ENCODE data around the gene TEKT1. TPM values are rescaled to one million over a fixed set of nuclear protein-coding genes. Genes with fewer than 3 reads are reported as not detected.

Gene TEKT1
- total RNA-seq, 1 experiment from 2014 or later: not detected

- no peaks in the 10 kb centered on the region for H3K9me3 Mint-ChIP-seq
- Histone ChIP-seq H2BK12ac (ENCODE audit: insufficient read length, low read depth, low read length) (no peak overlapping the region), H4K20me1 (ENCODE audit: control insufficient read depth, insufficient read depth, insufficient read length) (no peaks in the 10 kb centered on the region), H3K79me2 (ENCODE audit: insufficient read depth, low read length) (no peaks in the 10 kb centered on the region), H2BK20ac (ENCODE audit: low read depth, low read length, poor library complexity, severe bottlenecking) (no peak overlapping the region), H3K79me1 (ENCODE audit: insufficient read depth, low read depth, low read length, poor library complexity, severe bottlenecking) (no peaks in the 10 kb centered on the region), H3K4me1 (ENCODE audit: insufficient read depth, low read length) (no peaks in the 10 kb centered on the region), H3K4me2 (ENCODE audit: insufficient read depth, insufficient read length, low read length) (no peak overlapping the region), H3K4ac (ENCODE audit: low read depth, low read length) (no peak overlapping the region), H3K56ac (ENCODE audit: insufficient read length, low read depth, low read length) (no peak overlapping the region), H3K23me2 (ENCODE audit: insufficient read length, low read depth, low read length, poor library complexity, severe bottlenecking) (no peaks in the 10 kb centered on the region), H2BK5ac (ENCODE audit: insufficient read length, low read length) (no peak overlapping the region), H2AK5ac (ENCODE audit: insufficient read length, low read length) (no peak overlapping the region), H3K27me3 (ENCODE audit: insufficient read depth, low read length) (no peaks in the 10 kb centered on the region), H3T11ph (ENCODE audit: low read length) (no peak overlapping the region), H2BK15ac (ENCODE audit: low read depth, low read length) (no peak overlapping the region), H3K27ac (ENCODE audit: insufficient read length, low read depth, low read length) (no peak overlapping the region), H3K9me3 (ENCODE audit: control insufficient read depth, low read depth, low read length) (no peaks in the 10 kb centered on the region), H2AFZ (ENCODE audit: low read length) (no peak overlapping the region), H3K14ac (ENCODE audit: insufficient read depth, low read length) (no peak overlapping the region; the same call in 1 of the 2 replicates), H3K18ac (ENCODE audit: insufficient read length, low read depth, low read length) (no peak overlapping the region), H2BK120ac (ENCODE audit: low read depth, low read length, poor library complexity, severe bottlenecking) (no peak overlapping the region), H4K91ac (ENCODE audit: insufficient read length, low read depth, low read length) (no peak overlapping the region), H4K8ac (replicated peaks; ENCODE audit: insufficient read length, low read depth, low read length) (no peak overlapping the region), H4K5ac (ENCODE audit: insufficient read length, low read depth, low read length) (no peak overlapping the region), H3K23ac (ENCODE audit: insufficient read length, low read depth, low read length) (no peak overlapping the region), H3K9ac (ENCODE audit: extremely low read depth, insufficient read length, low read length) (no peak overlapping the region)
- H3K4me1 Mint-ChIP-seq: peaks cover 15 to 20% of the 10 kb centered on the region in 2 experiments
- H3K4me3 Mint-ChIP-seq: no peak overlapping the region
- DNase-seq: no peak
- no CpG with 5 or more reads among the region's 6 CpGs for WGBS (ENCODE audit: extremely low coverage, insufficient read length, low lambda C conversion rate)
- TF ChIP-seq, protein P1, sequence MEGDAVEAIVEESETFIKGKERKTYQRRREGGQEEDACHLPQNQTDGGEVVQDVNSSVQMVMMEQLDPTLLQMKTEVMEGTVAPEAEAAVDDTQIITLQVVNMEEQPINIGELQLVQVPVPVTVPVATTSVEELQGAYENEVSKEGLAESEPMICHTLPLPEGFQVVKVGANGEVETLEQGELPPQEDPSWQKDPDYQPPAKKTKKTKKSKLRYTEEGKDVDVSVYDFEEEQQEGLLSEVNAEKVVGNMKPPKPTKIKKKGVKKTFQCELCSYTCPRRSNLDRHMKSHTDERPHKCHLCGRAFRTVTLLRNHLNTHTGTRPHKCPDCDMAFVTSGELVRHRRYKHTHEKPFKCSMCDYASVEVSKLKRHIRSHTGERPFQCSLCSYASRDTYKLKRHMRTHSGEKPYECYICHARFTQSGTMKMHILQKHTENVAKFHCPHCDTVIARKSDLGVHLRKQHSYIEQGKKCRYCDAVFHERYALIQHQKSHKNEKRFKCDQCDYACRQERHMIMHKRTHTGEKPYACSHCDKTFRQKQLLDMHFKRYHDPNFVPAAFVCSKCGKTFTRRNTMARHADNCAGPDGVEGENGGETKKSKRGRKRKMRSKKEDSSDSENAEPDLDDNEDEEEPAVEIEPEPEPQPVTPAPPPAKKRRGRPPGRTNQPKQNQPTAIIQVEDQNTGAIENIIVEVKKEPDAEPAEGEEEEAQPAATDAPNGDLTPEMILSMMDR (conservative IDR thresholded peaks at IDR 0.05): no peak
- H3K36me3 Mint-ChIP-seq (ENCODE audit: insufficient read depth in 1 of 3, low read depth in 3 of 3): no peaks in the 10 kb centered on the region
- peaks cover 18% of the 10 kb centered on the region for H3K27me3 Mint-ChIP-seq (ENCODE audit: low read depth)
- H3K27ac Mint-ChIP-seq: no peak overlapping the region
Observed at GRCh38 chr17:6799738-6800137, 31.8 kb downstream of the TEKT1 start.
